ENCODE data around the gene TIAM1.

Gene TIAM1

DNA sequence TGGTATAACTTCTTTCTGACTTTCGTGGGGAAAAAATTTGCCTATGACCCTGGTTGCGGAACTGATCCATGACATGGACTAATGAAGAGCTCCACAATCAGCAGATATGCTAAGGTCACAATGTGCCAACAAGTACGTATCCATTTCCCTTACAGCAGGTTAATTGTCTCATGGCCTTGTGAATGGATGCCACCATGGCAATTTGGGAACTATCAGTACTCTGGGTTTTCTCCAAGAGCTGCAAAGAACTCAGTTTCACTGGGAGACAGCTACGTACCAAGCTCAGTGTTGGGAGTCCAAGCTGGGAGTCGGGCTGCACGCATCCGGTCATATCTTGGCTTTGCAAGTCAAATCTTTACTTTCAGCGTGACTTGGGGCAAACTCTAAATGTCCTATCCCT is 64.8 kb downstream of the TIAM1 start:
- in situ Hi-C loops (cut with HindIII; ENCODE audit: low pct_ligation_motif_present, low sequenced_read_pairs) = no loop called here
- TF ChIP-seq, protein P1, sequence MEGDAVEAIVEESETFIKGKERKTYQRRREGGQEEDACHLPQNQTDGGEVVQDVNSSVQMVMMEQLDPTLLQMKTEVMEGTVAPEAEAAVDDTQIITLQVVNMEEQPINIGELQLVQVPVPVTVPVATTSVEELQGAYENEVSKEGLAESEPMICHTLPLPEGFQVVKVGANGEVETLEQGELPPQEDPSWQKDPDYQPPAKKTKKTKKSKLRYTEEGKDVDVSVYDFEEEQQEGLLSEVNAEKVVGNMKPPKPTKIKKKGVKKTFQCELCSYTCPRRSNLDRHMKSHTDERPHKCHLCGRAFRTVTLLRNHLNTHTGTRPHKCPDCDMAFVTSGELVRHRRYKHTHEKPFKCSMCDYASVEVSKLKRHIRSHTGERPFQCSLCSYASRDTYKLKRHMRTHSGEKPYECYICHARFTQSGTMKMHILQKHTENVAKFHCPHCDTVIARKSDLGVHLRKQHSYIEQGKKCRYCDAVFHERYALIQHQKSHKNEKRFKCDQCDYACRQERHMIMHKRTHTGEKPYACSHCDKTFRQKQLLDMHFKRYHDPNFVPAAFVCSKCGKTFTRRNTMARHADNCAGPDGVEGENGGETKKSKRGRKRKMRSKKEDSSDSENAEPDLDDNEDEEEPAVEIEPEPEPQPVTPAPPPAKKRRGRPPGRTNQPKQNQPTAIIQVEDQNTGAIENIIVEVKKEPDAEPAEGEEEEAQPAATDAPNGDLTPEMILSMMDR (IDR thresholded peaks at IDR 0.05; ENCODE audit: low read depth, low read length, missing control alignments) = no peak
- Histone ChIP-seq H3K4me3 (ENCODE audit: low read depth, low read length) (no peak overlapping the region), H3K27me3 (replicated peaks) (no peaks in the 10 kb centered on the region), H3K36me3 (replicated peaks) (no peaks in the 10 kb centered on the region), H3K27ac (no peak overlapping the region)
- DNase-seq = no peak

DNA sequence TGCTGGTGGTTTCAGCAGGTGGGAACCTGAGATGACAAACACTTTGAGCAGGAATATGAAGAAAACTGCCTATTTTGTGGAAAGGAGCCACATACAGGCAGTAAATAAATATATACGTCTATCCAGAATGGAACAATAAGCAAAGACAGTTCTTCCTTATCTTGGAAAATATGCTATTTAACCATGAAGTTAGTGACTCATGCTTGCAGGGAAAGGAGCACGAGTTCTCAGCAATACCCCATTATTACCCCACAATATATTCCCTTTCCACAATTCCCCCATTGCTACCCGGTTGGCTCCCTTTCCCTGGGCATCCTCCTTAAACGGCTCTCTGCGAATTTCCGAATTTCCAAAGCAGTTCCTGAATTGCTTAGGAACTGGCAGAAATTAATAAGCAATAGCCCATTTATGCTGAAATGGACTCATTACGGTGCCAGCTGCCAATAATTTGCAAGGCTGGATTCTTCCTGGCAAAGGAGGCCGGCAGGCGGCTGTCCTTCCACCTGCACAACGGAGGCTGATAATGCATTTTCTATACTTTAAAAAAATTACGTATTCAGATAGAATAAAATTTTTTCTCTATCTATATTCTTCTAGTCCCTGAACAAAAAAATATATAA is 65.4 kb downstream of the TIAM1 start:
- DNase-seq = peak; percentile 35
- Histone ChIP-seq H3K36me3 (replicated peaks) (no peaks in the 10 kb centered on the region), H3K27me3 (replicated peaks) (no peaks in the 10 kb centered on the region), H3K4me3 (ENCODE audit: low read depth, low read length) (no peak overlapping the region), H3K27ac (peak overlapping the region; percentile 47)
- in situ Hi-C loops (cut with HindIII; ENCODE audit: low pct_ligation_motif_present, low sequenced_read_pairs) = no loop called here
- TF ChIP-seq, protein P1 (IDR thresholded peaks at IDR 0.05; ENCODE audit: low read depth, low read length, missing control alignments) = no peak

DNA sequence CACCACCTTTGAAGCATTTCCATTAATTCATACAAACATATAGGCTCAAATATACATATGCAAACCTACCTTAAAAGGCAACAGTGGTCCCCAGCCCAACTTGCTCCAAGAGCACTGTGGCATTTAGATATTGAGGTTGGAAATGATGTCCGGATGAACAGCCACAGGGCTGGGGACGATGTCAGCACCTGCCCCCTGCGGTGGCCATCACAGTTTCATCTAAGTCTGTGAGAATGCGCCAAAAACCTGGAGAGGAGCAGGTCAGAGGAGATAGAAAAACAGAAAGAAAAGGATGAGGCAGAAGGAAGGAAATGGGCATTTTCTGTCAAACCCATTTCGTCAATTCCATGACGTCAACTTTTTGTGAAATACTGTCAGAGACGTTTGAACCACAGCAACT is 67.4 kb downstream of the TIAM1 start:
- TF ChIP-seq, protein P1 (IDR thresholded peaks at IDR 0.05; ENCODE audit: low read depth, low read length, missing control alignments) = no peak
- DNase-seq = no peak
- no peaks in the 10 kb centered on the region for H3K27me3 ChIP-seq (replicated peaks)
- no peak overlapping the region for H3K4me3 ChIP-seq (ENCODE audit: low read depth, low read length)
- no peaks in the 10 kb centered on the region for H3K36me3 ChIP-seq (replicated peaks)
- in situ Hi-C loops (cut with HindIII; ENCODE audit: low pct_ligation_motif_present, low sequenced_read_pairs) = no loop called here
- no peak overlapping the region for H3K27ac ChIP-seq

DNA sequence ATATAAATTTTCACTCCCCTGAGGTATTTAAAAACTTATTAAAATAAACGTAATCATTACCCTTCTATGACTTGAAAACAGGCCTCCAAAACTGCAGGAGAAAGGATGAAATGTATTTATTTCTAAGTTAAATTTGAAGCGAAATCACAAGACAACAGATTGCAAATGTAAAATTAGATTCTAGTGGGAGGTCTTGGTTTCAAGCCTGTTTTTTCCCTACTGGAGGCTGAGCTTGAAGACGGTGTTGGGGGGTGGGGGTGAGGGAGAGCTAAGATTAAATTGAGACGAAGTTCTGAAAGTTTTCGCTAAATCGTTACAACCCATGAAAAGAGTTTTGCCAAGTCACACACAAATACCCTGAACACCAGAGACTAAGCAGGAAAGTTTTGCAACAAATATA is 68.2 kb downstream of the TIAM1 start:
- H3K4me3 ChIP-seq (ENCODE audit: low read depth, low read length) = no peak overlapping the region
- H3K27ac ChIP-seq = no peak overlapping the region
- no peak for DNase-seq
- H3K36me3 ChIP-seq (replicated peaks) = no peaks in the 10 kb centered on the region
- TF ChIP-seq, protein P1 (IDR thresholded peaks at IDR 0.05; ENCODE audit: low read depth, low read length, missing control alignments) = no peak
- no peaks in the 10 kb centered on the region for H3K27me3 ChIP-seq (replicated peaks)
- in situ Hi-C loops (cut with HindIII; ENCODE audit: low pct_ligation_motif_present, low sequenced_read_pairs) = no loop called here

DNA sequence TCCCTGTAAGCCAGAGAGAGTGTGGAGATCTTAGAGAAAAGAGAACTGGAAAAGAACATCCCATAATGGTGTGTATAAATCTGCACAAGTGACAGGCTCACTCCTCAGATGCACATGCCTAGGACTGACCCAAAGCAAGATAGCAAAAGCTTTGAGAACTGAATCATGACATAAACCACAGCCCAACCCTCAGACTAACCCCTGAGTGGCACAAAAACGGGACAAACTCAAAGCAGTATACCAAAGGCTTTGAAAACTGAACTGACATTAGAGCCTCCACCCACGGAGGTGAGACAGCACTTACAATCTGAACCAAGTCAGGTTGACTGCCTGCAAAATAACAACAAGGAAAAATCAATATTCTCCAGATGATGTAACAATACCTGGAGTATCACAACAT is 70.8 kb downstream of the TIAM1 start:
- in situ Hi-C loops (cut with HindIII; ENCODE audit: low pct_ligation_motif_present, low sequenced_read_pairs) = no loop called here
- DNase-seq = no peak
- H3K27ac ChIP-seq = no peak overlapping the region
- no peaks in the 10 kb centered on the region for H3K27me3 ChIP-seq (replicated peaks)
- no peak overlapping the region for H3K4me3 ChIP-seq (ENCODE audit: low read depth, low read length)
- no peaks in the 10 kb centered on the region for H3K36me3 ChIP-seq (replicated peaks)
- TF ChIP-seq, protein P1 (IDR thresholded peaks at IDR 0.05; ENCODE audit: low read depth, low read length, missing control alignments) = no peak

DNA sequence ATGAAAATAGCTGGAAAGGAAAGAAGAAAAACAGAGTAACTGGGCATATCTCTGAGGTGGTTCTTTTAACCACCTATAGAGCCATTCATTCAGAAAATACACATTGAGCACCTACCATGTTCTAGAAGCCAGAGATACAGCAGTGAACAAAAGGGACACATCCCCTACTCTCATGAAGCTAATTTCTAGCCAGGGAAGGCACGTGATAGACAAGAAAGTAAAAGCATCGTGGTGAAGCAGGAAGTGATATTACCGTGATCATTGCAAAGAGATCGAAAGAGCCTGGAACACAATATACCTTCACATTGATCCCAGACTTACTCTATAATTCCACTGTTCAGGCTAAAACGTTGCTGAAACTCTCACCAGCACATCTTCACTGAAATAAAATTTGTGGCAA is 76.0 kb downstream of the TIAM1 start:
- TF ChIP-seq, protein P1 (IDR thresholded peaks at IDR 0.05; ENCODE audit: low read depth, low read length, missing control alignments) = no peak
- no peak overlapping the region for H3K27ac ChIP-seq
- no peaks in the 10 kb centered on the region for H3K27me3 ChIP-seq (replicated peaks)
- no peak for DNase-seq
- H3K4me3 ChIP-seq (ENCODE audit: low read depth, low read length) = no peak overlapping the region
- H3K36me3 ChIP-seq (replicated peaks) = peaks cover 2% of the 10 kb centered on the region
- in situ Hi-C loops (cut with HindIII; ENCODE audit: low pct_ligation_motif_present, low sequenced_read_pairs) = no loop called here
